ENCODE data around the gene PRKCQ.

DNA sequence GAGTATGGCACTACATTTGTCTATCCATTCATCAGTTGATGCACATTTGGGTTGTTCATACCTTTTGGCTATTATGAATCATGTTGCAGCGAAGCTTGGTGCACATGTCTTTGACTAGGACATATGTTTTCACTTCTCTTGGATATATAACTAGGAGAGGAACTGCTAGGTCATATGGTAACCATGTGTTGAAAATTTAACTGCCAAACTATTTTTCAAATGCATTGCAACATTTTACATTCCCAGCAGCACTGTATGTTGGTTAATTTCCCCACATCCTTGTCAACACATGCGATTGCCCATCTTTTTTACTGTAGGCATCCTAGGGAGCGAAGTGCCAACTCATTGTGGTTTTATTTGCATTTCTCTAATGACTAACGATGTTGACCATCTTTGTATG is 183.4 kb downstream of the PRKCQ start:
- TF ChIP-seq CTCF (IDR thresholded peaks at IDR 0.05), result no peak
- no peak for TF ChIP-seq POLR2A (IDR thresholded peaks at IDR 0.05)

Measured in uterus (tissue), 2 donors.